Stimulated activated effector memory CD8-positive, alpha-beta T cell treated with anti-CD3 and anti-CD28 coated beads, Interleukin-12 subunit alpha, Interleukin-12 subunit beta, amount 100 ng/mL, for 72 hours (primary cell): ENCODE results near the gene ACOX3.
"Not testable (repeated sequence)": the region's sequence is repeated elsewhere in the genome, so short reads cannot be mapped to it uniquely, and the experiment has no call there.

Experiments used
- ATAC-seq: fragments of 150-1000 bp; cut with Tn5 transposase; 2 replicates; pipeline ENCODE4 v1.10.0; 2021
- DNase-seq, 2 donors: peaks; one replicate each; pipeline ENCODE4 v3.0.0; 2021 to 2022; ENCODE audit warnings: low spot score in 2 of 2
- H3K27ac Mint-ChIP-seq: one replicate; pipeline ENCODE4 v1.8.0; 2022; ENCODE audit warnings: mild to moderate bottlenecking, mixed read lengths
- H3K36me3 Mint-ChIP-seq: one replicate; pipeline ENCODE4 v1.8.0; 2022; ENCODE audit warnings: mild to moderate bottlenecking, mixed read lengths
- H3K4me1 Mint-ChIP-seq: one replicate; pipeline ENCODE4 v1.8.0; 2022; ENCODE audit warnings: mixed read lengths
- H3K4me3 Mint-ChIP-seq: one replicate; pipeline ENCODE4 v1.8.0; 2022; ENCODE audit warnings: mild to moderate bottlenecking, mixed read lengths
- H3K9me3 Mint-ChIP-seq: one replicate; pipeline ENCODE4 v1.8.0; 2022; ENCODE audit warnings: mixed read lengths

The ACOX3 gene

GRCh38 chr4:8394061-8394519 is 46.4 kb downstream of the ACOX3 start:
- H3K27ac Mint-ChIP-seq: no peak overlapping the region
- no peak for ATAC-seq

GRCh38 chr4:8393593-8394038 is 46.9 kb downstream of the ACOX3 start:
- DNase-seq (peak in 1 of 2 donors; percentile 54), ATAC-seq (peak; percentile 95)
- H3K27ac Mint-ChIP-seq: peak overlapping the region; percentile 84
- peaks cover 89% of the 10 kb centered on the region for H3K36me3 Mint-ChIP-seq
- H3K4me1 Mint-ChIP-seq: peaks cover 32% of the 10 kb centered on the region
- H3K9me3 Mint-ChIP-seq: no peaks in the 10 kb centered on the region
- peak overlapping the region; percentile 16 for H3K4me3 Mint-ChIP-seq

More at GRCh38 chr4:8394061-8394519, 46.4 kb downstream of the ACOX3 start:
- H3K4me3 Mint-ChIP-seq: no peak overlapping the region
- no peaks in the 10 kb centered on the region for H3K9me3 Mint-ChIP-seq
- peaks cover 32% of the 10 kb centered on the region for H3K4me1 Mint-ChIP-seq
- H3K36me3 Mint-ChIP-seq: peaks cover 89% of the 10 kb centered on the region
- no peak for DNase-seq

- DNase-seq (no peak), ATAC-seq (no peak)
- Mint-ChIP-seq H3K27ac (peak overlapping the region; percentile 84), H3K9me3 (no peaks in the 10 kb centered on the region), H3K4me1 (peaks cover 32% of the 10 kb centered on the region), H3K4me3 (peak overlapping the region; percentile 16), H3K36me3 (peaks cover 88% of the 10 kb centered on the region)
Measured at GRCh38 chr4:8392591-8393190, 47.8 kb downstream of the ACOX3 start.

DNA sequence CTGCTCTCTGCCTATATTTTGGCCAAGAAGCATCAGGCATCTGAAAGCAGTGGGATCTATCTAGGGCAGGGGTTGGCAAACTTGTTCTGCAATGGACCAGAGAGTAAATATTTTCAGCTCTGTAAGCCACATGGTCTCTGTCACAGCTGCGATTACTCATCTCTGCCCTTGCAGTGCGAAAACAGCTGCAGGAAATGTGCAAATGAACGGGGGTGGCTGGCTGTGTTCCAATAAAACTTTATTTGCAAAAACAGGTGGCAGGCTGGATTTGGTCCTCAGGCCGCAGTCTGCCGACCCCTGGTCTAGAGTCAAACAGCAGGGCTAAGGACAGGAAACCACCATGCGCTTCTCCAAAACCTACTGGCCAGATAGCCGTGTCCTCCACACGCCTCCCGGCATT is 48.6 kb downstream of the ACOX3 start:
- peak overlapping the region; percentile 75 for H3K27ac Mint-ChIP-seq
- no peak overlapping the region for H3K4me3 Mint-ChIP-seq
- ATAC-seq (peak; percentile 71), DNase-seq (peak in 1 of 2 donors; percentile 57)
- peaks cover 88% of the 10 kb centered on the region for H3K36me3 Mint-ChIP-seq
- no peaks in the 10 kb centered on the region for H3K9me3 Mint-ChIP-seq
- H3K4me1 Mint-ChIP-seq: peaks cover 32% of the 10 kb centered on the region

- no peak overlapping the region for H3K27ac Mint-ChIP-seq
- peaks cover 32% of the 10 kb centered on the region for H3K4me1 Mint-ChIP-seq
- DNase-seq (no peak), ATAC-seq (no peak)
- H3K36me3 Mint-ChIP-seq: peaks cover 88% of the 10 kb centered on the region
- H3K4me3 Mint-ChIP-seq: no peak overlapping the region
- no peaks in the 10 kb centered on the region for H3K9me3 Mint-ChIP-seq
Measured at GRCh38 chr4:8391071-8391470, 49.5 kb downstream of the ACOX3 start.

DNA sequence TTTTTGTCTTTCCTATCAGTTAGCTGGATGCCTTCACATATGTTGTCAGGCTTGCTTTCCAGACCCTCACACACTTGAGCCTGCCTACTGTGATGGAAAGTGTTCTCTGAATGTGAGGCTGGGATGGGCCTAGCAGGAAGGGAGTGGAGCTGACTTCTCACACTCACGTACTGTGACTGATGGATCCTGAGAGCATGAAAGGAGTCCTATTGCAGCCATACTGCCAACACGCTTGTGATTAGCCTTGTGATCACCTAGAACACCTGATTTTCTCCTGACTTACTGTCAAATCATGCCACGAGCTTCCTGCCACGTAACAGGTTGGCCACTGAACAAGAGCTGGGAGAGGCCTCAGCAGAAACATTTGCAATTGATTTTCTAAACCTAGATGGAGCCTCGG is 49.9 kb downstream of the ACOX3 start:
- Mint-ChIP-seq H3K4me3 (no peak overlapping the region), H3K9me3 (no peaks in the 10 kb centered on the region), H3K27ac (peak overlapping the region; percentile 45)

GRCh38 chr4:8388528-8388870 is 52.0 kb downstream of the ACOX3 start:
- DNase-seq (no peak), ATAC-seq (no peak)
- Mint-ChIP-seq H3K9me3 (no peaks in the 10 kb centered on the region), H3K4me1 (peaks cover 31% of the 10 kb centered on the region), H3K4me3 (no peak overlapping the region), H3K27ac (no peak overlapping the region), H3K36me3 (peaks cover 84% of the 10 kb centered on the region)

More for the DNA sequence above, 49.9 kb downstream of the ACOX3 start:
- ATAC-seq: no peak
- DNase-seq: no peak
- Mint-ChIP-seq H3K36me3 (peaks cover 88% of the 10 kb centered on the region), H3K4me1 (peaks cover 32% of the 10 kb centered on the region)

DNA sequence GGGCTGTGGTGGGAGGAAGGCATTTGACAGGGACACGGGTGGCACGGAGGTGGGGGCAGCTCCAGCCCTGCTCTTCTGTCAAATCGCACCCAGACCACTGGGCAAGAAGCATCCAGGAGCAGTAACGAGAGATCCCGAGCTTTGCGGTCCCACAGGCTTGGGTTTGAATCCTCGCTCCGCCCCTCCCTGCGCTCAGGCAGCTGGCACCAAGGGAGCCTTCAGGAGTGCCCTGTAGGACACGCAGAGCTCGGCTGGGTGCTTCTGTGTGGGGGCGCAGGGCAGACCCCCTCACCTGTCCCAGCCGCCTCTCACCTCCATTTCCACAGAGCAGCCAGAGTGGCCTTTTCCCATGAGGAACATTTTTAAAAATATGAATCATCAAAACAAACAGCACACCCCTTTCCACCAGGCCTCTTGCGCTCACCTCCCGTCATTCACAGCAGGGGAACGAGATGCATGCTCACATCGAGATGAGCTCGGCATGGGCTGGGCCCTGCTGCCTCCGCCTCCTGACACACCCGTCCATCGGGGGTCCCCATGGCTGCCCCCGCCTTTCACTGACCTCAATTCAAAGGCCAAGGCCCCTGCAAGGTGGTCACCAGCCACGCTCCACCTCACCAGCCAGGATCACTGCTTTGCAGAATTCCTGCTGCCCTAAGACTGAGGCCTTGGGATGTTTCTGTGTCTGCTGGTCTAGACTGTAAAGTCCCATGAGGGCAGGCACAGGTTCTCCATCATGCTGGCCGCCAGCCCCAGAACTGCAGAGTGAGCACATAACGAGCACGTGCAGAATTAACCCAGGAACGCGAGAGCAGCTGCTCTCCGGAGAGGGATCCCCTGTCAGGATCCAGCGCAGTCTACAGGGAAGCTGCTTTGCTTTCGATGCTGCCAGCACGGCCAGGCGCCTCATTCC is 52.7 kb downstream of the ACOX3 start:
- Mint-ChIP-seq H3K27ac (no peak overlapping the region), H3K4me3 (no peak overlapping the region), H3K4me1 (peaks cover 25% of the 10 kb centered on the region)

DNA sequence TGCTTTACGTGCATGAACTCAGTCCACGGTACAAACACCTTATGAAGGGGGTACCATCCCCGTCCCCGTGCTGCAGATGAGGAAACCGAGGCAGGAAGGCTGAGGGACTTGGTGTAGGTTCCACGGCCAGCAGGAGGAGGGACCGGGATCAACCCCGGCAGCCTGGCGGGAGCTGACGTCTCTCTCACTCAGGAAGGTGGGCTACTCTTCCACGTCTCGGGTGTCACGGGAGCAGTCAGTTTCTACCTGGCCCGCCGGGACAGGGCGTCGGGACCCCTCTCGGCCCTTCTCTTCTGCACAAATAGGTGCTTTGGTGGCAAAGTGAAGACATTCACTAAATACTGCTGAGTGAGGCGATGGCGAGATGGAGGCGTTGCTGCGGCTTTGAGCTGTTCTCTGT is 53.3 kb downstream of the ACOX3 start:
- Mint-ChIP-seq H3K4me1 (peaks cover 19% of the 10 kb centered on the region), H3K9me3 (no peaks in the 10 kb centered on the region), H3K27ac (no peak overlapping the region), H3K4me3 (no peak overlapping the region), H3K36me3 (peaks cover 71% of the 10 kb centered on the region)
- ATAC-seq (no peak), DNase-seq (no peak)

More for the DNA sequence above, 52.7 kb downstream of the ACOX3 start:
- ATAC-seq (no peak), DNase-seq (no peak)
- Mint-ChIP-seq H3K9me3 (no peaks in the 10 kb centered on the region), H3K36me3 (peaks cover 77% of the 10 kb centered on the region)

GRCh38 chr4:8386731-8387130 is 53.8 kb downstream of the ACOX3 start:
- Mint-ChIP-seq H3K27ac (no peak overlapping the region), H3K36me3 (peaks cover 66% of the 10 kb centered on the region), H3K9me3 (no peaks in the 10 kb centered on the region), H3K4me3 (no peak overlapping the region), H3K4me1 (peaks cover 15% of the 10 kb centered on the region)
- DNase-seq (no peak), ATAC-seq (no peak)

- H3K4me3 Mint-ChIP-seq, H3K4me1 Mint-ChIP-seq, DNase-seq, ATAC-seq, H3K9me3 Mint-ChIP-seq: not testable (repeated sequence)
- H3K36me3 Mint-ChIP-seq: peaks cover 60% of the 10 kb centered on the region
- H3K27ac Mint-ChIP-seq: peak overlapping the region; percentile 11
Measured at GRCh38 chr4:8386131-8386530, 54.4 kb downstream of the ACOX3 start.

- Mint-ChIP-seq H3K36me3 (peaks cover 55% of the 10 kb centered on the region), H3K9me3 (no peaks in the 10 kb centered on the region), H3K27ac (peak overlapping the region; percentile 11), H3K4me3 (no peak overlapping the region), H3K4me1 (peaks cover 7% of the 10 kb centered on the region)
- no peak for ATAC-seq
- DNase-seq: no peak
Measured at GRCh38 chr4:8385611-8386010, 54.9 kb downstream of the ACOX3 start.

DNA sequence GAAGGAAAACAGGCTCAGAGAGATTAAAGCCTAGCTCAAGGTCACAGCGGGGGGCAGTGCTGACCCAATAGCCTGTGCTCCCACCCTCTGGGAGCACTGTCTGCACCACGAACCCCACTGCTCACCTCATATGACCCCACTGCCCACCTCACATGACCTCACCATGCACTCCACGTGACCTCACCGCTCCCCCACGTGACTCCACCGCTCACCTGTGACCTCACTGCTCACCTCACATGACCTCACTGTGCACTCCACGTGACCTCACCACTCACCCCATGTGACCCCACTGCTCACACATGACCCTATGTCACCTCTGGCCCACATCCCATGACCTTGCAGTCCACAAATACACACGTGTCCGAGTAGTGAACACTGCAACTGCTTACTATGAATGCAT is 55.4 kb downstream of the ACOX3 start:
- no peaks in the 10 kb centered on the region for H3K9me3 Mint-ChIP-seq
- no peak overlapping the region for H3K4me3 Mint-ChIP-seq
- ATAC-seq: no peak
- H3K4me1 Mint-ChIP-seq: peaks cover 7% of the 10 kb centered on the region
- DNase-seq: no peak
- H3K27ac Mint-ChIP-seq: peak overlapping the region; percentile 11
- peaks cover 53% of the 10 kb centered on the region for H3K36me3 Mint-ChIP-seq

GRCh38 chr4:8384397-8385060 is 56.0 kb downstream of the ACOX3 start:
- H3K4me1 Mint-ChIP-seq: peaks cover 7% of the 10 kb centered on the region
- no peak overlapping the region for H3K4me3 Mint-ChIP-seq
- H3K36me3 Mint-ChIP-seq: peaks cover 53% of the 10 kb centered on the region
- H3K27ac Mint-ChIP-seq: peak overlapping the region; percentile 20
- no peak for DNase-seq
- no peaks in the 10 kb centered on the region for H3K9me3 Mint-ChIP-seq
- ATAC-seq: no peak

- H3K4me3 Mint-ChIP-seq: no peak overlapping the region
- H3K4me1 Mint-ChIP-seq: peaks cover 7% of the 10 kb centered on the region
- no peak for DNase-seq
- no peak overlapping the region for H3K27ac Mint-ChIP-seq
- ATAC-seq: no peak
- H3K36me3 Mint-ChIP-seq: peaks cover 45% of the 10 kb centered on the region
- H3K9me3 Mint-ChIP-seq: no peaks in the 10 kb centered on the region
Measured at GRCh38 chr4:8383451-8384160, 56.9 kb downstream of the ACOX3 start.
